ENCODE measurements around the gene BCAS3. TPM values are rescaled to one million over a fixed set of nuclear protein-coding genes. Genes with fewer than 3 reads are reported as not detected.

Gene BCAS3
- total and polyA plus RNA-seq, 4 experiments from 2014 or later: 27.0 to 45.2 (median 41.2) TPM

DNA sequence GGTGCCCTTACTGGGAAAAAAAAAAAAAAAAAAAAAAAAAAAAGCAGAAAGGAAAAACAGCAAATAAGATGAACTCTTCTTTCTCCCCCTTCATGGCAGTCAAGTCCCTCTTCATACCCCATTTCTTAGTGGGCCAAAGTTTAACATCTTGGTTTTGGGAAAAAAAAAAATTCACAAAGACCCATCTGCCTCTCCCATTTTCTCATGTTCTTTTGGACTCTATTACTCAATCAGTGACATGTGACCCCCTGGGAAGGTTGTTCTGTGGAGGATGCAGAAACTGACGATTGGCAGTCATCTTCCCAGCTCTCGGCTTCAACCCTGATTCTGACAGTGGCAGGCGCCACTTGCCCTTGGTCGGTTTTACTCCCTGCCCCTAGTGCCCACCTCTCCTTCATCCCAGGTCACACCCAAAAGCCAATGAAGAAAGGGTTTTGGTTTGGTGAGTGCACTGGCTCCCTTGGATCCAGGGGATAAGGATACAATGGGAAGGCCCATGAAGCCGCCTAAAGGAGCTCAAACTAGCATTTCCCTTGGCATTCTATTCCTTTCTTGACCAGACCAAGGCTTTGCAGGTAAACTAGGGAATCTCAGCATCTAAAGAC lies 661.3 kb downstream of the BCAS3 start:
- Histone ChIP-seq H3K27me3 (ENCODE audit: insufficient read depth, low read length) (no peaks in the 10 kb centered on the region), H3K36me3 (ENCODE audit: insufficient read depth, low read length) (no peaks in the 10 kb centered on the region), H3K27ac (ENCODE audit: low read depth, low read length) (no peak overlapping the region), H3K4me1 (ENCODE audit: insufficient read depth, low read length) (no peaks in the 10 kb centered on the region), H3K4me3 (ENCODE audit: low read length in 2 of 2) (no peak overlapping the region), H3K9me3 (ENCODE audit: control insufficient read depth in 1 of 2, low read length in 2 of 2) (no peaks in the 10 kb centered on the region)
- intact Hi-C loops (cut with micrococcal nuclease): no loop called here
- peaks cover 0 to 2% (median 0%) of the 10 kb centered on the region in 8 donors for H3K9me3 Mint-ChIP-seq
- CTCF ChIA-PET (ENCODE audit: partially characterized antibody): no interaction called here
- POLR2A ChIA-PET (ENCODE audit: partially characterized antibody): no interaction called here
- no peak overlapping the region for H3K27ac Mint-ChIP-seq
- no peaks in the 10 kb centered on the region for H3K27me3 Mint-ChIP-seq
- H3K4me3 Mint-ChIP-seq: no peak overlapping the region
- peaks cover 0 to 5% (median 0%) of the 10 kb centered on the region in 4 donors for H3K4me1 Mint-ChIP-seq
- no peak for DNase-seq
- peaks cover 0 to 5% of the 10 kb centered on the region in 2 donors for H3K36me3 Mint-ChIP-seq

DNA sequence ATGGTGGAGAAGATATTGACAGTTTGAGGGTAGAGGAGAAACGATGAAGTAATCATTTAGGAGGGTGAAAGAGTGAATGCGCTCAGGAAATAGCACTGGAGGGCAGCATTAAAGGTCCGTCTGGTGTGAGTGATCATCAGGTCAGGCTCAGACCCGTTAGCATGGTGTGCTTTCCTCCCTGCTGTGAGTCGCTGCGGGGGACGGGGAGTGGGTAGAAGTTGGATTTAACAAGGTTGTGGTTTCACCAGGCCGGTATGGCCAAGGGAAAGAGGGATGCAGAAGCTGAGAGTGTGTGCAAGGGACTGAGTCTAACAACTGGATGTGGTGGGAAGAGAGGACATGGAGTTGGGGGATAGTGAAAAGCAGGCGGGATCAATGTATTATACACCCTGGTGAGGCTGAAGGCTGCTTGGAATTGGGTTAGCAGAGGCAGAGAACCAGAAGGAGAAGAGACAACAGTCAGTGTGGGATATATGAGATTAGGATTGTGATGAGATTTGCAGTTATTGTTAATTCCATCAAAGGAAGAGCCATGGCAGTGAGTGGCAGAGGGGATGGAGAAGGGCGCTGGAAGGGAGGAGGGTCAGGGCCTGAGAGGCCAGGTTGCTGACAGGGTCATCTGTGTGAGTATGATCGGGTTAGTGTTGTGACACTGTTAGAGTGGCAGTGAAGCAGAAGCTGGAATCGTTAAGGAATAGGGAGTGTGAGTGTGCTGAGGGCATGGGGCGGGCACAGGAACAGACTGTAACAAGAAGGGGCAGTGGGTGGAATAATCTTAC lies 663.0 kb downstream of the BCAS3 start:
- Mint-ChIP-seq H3K36me3 (no peaks in the 10 kb centered on the region), H3K4me3 (no peak overlapping the region), H3K4me1 (peaks cover 0 to 5% (median 0%) of the 10 kb centered on the region in 4 donors), H3K27ac (no peak overlapping the region), H3K9me3 (no peaks in the 10 kb centered on the region), H3K27me3 (no peaks in the 10 kb centered on the region)
- CTCF ChIA-PET (ENCODE audit: partially characterized antibody): no interaction called here
- POLR2A ChIA-PET (ENCODE audit: partially characterized antibody): no interaction called here
- no peak for DNase-seq
- intact Hi-C loops (cut with micrococcal nuclease): no loop called here
- Histone ChIP-seq H3K27me3 (ENCODE audit: insufficient read depth, low read length) (no peaks in the 10 kb centered on the region), H3K27ac (ENCODE audit: low read depth, low read length) (no peak overlapping the region), H3K36me3 (ENCODE audit: insufficient read depth, low read length) (no peaks in the 10 kb centered on the region), H3K4me1 (ENCODE audit: insufficient read depth, low read length) (no peaks in the 10 kb centered on the region), H3K4me3 (ENCODE audit: low read length in 2 of 2) (no peak overlapping the region), H3K9me3 (ENCODE audit: control insufficient read depth in 1 of 2, low read length in 2 of 2) (no peaks in the 10 kb centered on the region)

DNA sequence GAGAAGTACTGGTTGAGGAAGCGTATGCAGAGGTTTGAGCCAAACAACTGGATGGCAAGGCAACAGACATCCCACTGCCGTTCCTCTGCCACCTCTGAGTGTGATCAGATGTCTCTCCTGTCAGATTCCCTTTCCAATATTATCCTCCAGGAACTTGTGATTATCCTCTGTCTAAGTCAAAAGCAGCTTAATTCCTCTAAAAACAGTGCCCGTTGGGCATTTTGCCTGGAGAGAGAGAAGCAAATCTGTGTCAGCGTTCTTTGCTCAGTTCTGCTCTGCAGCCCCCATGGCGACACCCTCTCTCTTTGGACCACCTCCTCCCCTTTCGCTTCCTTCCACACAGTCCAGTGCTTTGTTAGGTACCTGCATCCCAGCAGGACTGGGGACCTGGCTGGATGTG lies 665.9 kb downstream of the BCAS3 start:
- Histone ChIP-seq H3K36me3 (ENCODE audit: insufficient read depth, low read length) (no peaks in the 10 kb centered on the region), H3K4me3 (ENCODE audit: low read length in 2 of 2) (no peak overlapping the region), H3K9me3 (ENCODE audit: control insufficient read depth in 1 of 2, low read length in 2 of 2) (no peaks in the 10 kb centered on the region), H3K27ac (ENCODE audit: low read depth, low read length) (no peak overlapping the region), H3K27me3 (ENCODE audit: insufficient read depth, low read length) (no peaks in the 10 kb centered on the region), H3K4me1 (ENCODE audit: insufficient read depth, low read length) (no peaks in the 10 kb centered on the region)
- CTCF ChIA-PET (ENCODE audit: partially characterized antibody): no interaction called here
- Mint-ChIP-seq H3K4me1 (no peaks in the 10 kb centered on the region), H3K27me3 (no peaks in the 10 kb centered on the region), H3K9me3 (no peaks in the 10 kb centered on the region), H3K36me3 (no peaks in the 10 kb centered on the region), H3K4me3 (no peak overlapping the region), H3K27ac (no peak overlapping the region)
- POLR2A ChIA-PET (ENCODE audit: partially characterized antibody): no interaction called here
- intact Hi-C loops (cut with micrococcal nuclease): no loop called here
- no peak for DNase-seq

DNA sequence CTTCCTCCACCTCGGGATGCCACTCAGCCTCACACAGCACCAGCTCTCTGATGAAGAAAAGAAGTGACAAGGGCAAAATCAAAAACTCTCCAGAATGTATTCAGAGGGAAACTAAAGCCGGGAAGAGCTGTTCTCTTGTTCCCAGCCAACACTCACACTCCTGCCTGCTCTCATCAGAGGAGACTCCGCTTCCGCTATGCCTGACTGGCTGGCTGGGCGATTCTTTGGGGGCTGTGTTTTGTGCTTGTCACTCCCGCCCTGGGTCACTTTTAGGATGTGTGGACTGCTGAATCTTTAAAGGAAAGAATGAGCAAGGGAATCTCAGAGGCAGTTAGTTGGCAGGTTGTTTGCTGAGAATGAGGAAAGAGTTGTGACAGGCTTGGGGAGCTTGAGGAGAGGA lies 667.4 kb downstream of the BCAS3 start:
- ChIA-PET CTCF (ENCODE audit: partially characterized antibody) (interaction anchor here (1.0 kb wide), 1 partner anchor 14 kb away, joined by 3 read pairs; no protein-coding TSS in a partner anchor), POLR2A (ENCODE audit: partially characterized antibody) (no interaction called here)
- Mint-ChIP-seq H3K4me1 (no peaks in the 10 kb centered on the region), H3K36me3 (no peaks in the 10 kb centered on the region), H3K9me3 (no peaks in the 10 kb centered on the region), H3K27me3 (no peaks in the 10 kb centered on the region), H3K27ac (no peak overlapping the region), H3K4me3 (no peak overlapping the region)
- H3K4me1 ChIP-seq (ENCODE audit: insufficient read depth, low read length): no peaks in the 10 kb centered on the region
- H3K9me3 ChIP-seq (ENCODE audit: control insufficient read depth in 1 of 2, low read length in 2 of 2): no peaks in the 10 kb centered on the region
- H3K27ac ChIP-seq (ENCODE audit: low read depth, low read length): no peak overlapping the region
- no peaks in the 10 kb centered on the region for H3K36me3 ChIP-seq (ENCODE audit: insufficient read depth, low read length)
- H3K4me3 ChIP-seq (ENCODE audit: low read length in 2 of 2): no peak overlapping the region
- intact Hi-C loops (cut with micrococcal nuclease): no loop called here
- no peaks in the 10 kb centered on the region for H3K27me3 ChIP-seq (ENCODE audit: insufficient read depth, low read length)
- DNase-seq: no peak

DNA sequence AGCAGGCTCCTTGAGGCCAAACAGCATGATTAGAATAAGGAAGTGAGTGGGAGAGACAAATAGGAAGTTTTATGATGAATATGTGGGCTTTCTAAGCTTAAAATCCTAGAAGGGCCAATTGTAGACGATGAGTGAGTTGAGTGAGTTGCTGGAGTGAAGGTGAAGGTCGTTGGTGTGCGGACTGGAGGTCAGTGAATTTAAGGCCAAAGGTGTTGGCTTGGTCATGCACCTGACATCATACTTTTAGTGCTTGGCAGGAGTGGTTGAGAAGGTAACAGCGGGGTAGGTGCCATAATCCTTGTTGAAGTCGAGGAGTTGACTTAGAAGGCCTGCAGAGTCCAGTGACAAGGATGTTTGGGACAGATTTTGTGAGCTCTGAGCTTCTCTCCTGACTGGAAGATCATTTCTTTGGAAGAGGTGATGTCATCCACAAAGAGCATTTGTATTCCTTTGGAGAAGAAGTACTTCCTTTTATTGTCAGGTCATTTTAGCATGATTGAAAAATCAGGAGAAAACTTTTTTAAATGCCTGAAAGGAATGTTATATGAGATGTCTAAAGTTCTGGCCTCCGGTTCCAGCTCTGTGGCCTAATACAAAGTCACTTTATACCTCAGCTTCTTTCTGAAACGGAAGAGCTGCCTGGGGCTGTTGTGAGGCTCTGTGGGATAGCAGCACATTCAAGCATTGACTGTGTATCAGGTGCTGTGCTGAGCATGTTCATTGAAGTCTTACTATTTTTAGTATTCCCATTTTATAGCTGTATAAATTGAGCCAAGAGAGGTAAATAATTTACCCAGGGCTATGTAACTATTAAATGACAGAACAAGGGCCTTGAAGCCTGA lies 668.4 kb downstream of the BCAS3 start:
- DNase-seq: no peak
- H3K4me3 ChIP-seq (ENCODE audit: low read length in 2 of 2): no peak overlapping the region
- H3K27me3 ChIP-seq (ENCODE audit: insufficient read depth, low read length): no peaks in the 10 kb centered on the region
- Mint-ChIP-seq H3K27me3 (no peaks in the 10 kb centered on the region), H3K4me3 (no peak overlapping the region), H3K27ac (no peak overlapping the region), H3K9me3 (no peaks in the 10 kb centered on the region), H3K36me3 (no peaks in the 10 kb centered on the region), H3K4me1 (no peaks in the 10 kb centered on the region)
- CTCF ChIA-PET (ENCODE audit: partially characterized antibody): no interaction called here
- POLR2A ChIA-PET (ENCODE audit: partially characterized antibody): no interaction called here
- no peaks in the 10 kb centered on the region for H3K4me1 ChIP-seq (ENCODE audit: insufficient read depth, low read length)
- intact Hi-C loops (cut with micrococcal nuclease): no loop called here
- no peak overlapping the region for H3K27ac ChIP-seq (ENCODE audit: low read depth, low read length)
- no peaks in the 10 kb centered on the region for H3K36me3 ChIP-seq (ENCODE audit: insufficient read depth, low read length)
- no peaks in the 10 kb centered on the region for H3K9me3 ChIP-seq (ENCODE audit: control insufficient read depth in 1 of 2, low read length in 2 of 2)

DNA sequence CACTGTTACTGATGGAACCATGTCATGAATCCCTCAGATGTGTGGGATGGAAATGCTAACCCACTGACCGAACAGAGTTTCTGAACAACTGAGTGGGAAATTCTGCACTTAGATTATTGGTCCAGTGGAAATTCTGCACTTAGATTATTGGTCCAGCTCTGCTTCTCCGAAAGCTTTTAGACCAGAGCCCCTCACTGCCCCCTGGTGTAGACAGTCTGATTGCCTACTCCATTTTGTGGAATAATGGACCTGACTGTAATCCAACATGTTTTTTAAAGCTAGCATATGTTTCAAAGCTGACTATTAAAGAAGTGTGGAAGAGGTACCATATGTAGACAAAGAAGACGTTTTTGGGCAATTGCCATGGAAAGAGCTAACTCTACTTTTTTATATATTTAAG lies 671.7 kb downstream of the BCAS3 start:
- no peaks in the 10 kb centered on the region for H3K4me1 Mint-ChIP-seq
- DNase-seq: no peak
- H3K9me3 Mint-ChIP-seq: no peaks in the 10 kb centered on the region
- intact Hi-C loops (cut with micrococcal nuclease): no loop called here
- H3K27ac Mint-ChIP-seq: no peak overlapping the region
- Histone ChIP-seq H3K27ac (ENCODE audit: low read depth, low read length) (no peak overlapping the region), H3K4me1 (ENCODE audit: insufficient read depth, low read length) (no peaks in the 10 kb centered on the region), H3K36me3 (ENCODE audit: insufficient read depth, low read length) (no peaks in the 10 kb centered on the region), H3K27me3 (ENCODE audit: insufficient read depth, low read length) (no peaks in the 10 kb centered on the region), H3K9me3 (ENCODE audit: control insufficient read depth in 1 of 2, low read length in 2 of 2) (no peaks in the 10 kb centered on the region), H3K4me3 (ENCODE audit: low read length in 2 of 2) (no peak overlapping the region)
- no peaks in the 10 kb centered on the region for H3K36me3 Mint-ChIP-seq
- ChIA-PET CTCF (ENCODE audit: partially characterized antibody) (interaction anchor here (0.8 to 2.4 kb wide), 2 partner anchors 9 to 348 kb away, joined by 4 to 6 read pairs; no protein-coding TSS in a partner anchor), POLR2A (ENCODE audit: partially characterized antibody) (no interaction called here)
- H3K4me3 Mint-ChIP-seq: no peak overlapping the region
- no peaks in the 10 kb centered on the region for H3K27me3 Mint-ChIP-seq

DNA sequence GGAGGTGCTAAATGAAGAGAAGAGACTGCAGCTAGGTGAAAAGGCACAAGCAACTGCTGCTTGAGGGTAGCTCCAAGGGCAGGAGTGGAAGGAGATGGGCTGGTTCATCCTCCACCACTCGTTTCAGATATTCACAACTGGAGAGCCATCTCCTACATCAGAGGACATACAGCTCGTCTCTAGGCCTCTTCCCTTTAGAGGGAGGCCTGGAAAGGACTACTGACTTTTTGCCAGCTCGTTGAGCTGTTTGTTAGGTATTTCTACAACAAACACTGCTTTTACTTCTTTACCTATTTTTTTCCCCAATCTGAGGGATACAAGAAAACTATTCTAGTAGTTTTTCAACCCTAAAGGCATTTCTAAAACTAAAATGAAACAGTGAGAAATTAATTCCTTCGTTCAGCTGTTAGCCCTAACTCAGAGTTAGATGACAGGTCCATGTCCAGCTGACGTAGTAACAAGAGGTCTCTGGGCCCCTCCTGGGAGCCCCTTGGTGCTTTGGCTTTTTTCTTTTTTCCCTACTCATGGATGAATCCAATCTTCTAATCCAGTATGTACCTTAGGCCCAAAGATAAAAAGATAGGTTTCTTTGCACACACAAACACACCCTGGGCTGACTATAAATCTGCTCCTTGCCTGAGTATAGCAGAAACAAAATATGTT lies 674.2 kb downstream of the BCAS3 start:
- no peaks in the 10 kb centered on the region for H3K4me1 Mint-ChIP-seq
- H3K4me1 ChIP-seq (ENCODE audit: insufficient read depth, low read length): no peaks in the 10 kb centered on the region
- no peak for DNase-seq
- H3K36me3 Mint-ChIP-seq: no peaks in the 10 kb centered on the region
- no peaks in the 10 kb centered on the region for H3K9me3 Mint-ChIP-seq
- H3K27me3 Mint-ChIP-seq: no peaks in the 10 kb centered on the region
- ChIA-PET CTCF (ENCODE audit: partially characterized antibody) (interaction anchor here (1.2 to 2.4 kb wide), 4 partner anchors 11 to 350 kb away, joined by 3 to 6 read pairs (median 5); no protein-coding TSS in a partner anchor), POLR2A (ENCODE audit: partially characterized antibody) (no interaction called here)
- intact Hi-C loops (cut with micrococcal nuclease): no loop called here
- H3K27ac ChIP-seq (ENCODE audit: low read depth, low read length): no peak overlapping the region
- H3K4me3 ChIP-seq (ENCODE audit: low read length in 2 of 2): no peak overlapping the region
- H3K36me3 ChIP-seq (ENCODE audit: insufficient read depth, low read length): no peaks in the 10 kb centered on the region
- no peak overlapping the region for H3K27ac Mint-ChIP-seq
- H3K4me3 Mint-ChIP-seq: no peak overlapping the region
- H3K9me3 ChIP-seq (ENCODE audit: control insufficient read depth in 1 of 2, low read length in 2 of 2): no peaks in the 10 kb centered on the region
- H3K27me3 ChIP-seq (ENCODE audit: insufficient read depth, low read length): no peaks in the 10 kb centered on the region
